K562 (cell line): ENCODE data around the gene KIAA0513. TPM values are rescaled to one million over a fixed set of nuclear protein-coding genes. Genes with fewer than 3 reads are reported as not detected.

Source experiments
- CHD2 ChIP-seq: IDR thresholded peaks from 2 replicates; pipeline ENCODE4 v1.6.1; 2011; ENCODE audit warnings: low read depth, low read length
- E2F6 ChIP-seq, 2 experiments: IDR thresholded peaks; 2 replicates each; pipeline ENCODE4 v1.6.1; 2011; ENCODE audit warnings: borderline replicate concordance in 1 of 2, control low read depth in 1 of 2, low read depth in 1 of 2, low read length in 1 of 2, mild to moderate bottlenecking in 1 of 2, mixed read lengths in 1 of 2, moderate library complexity in 1 of 2; ENCODE audit not compliant: insufficient read depth in 1 of 2, insufficient read length in 1 of 2, poor library complexity in 1 of 2, severe bottlenecking in 1 of 2; ENCODE audit errors: extremely low read depth in 1 of 2
- HMBOX1 ChIP-seq: sonication (generic); IDR thresholded peaks from 2 replicates; pipeline ENCODE4 v1.6.1; 2016
- LARP7 ChIP-seq: fragments of 450-650 bp; IDR thresholded peaks from 2 replicates; pipeline ENCODE4 v1.6.1; 2016
- OTX1 ChIP-seq: fragments of 450-650 bp; formaldehyde crosslinking; IDR thresholded peaks from 2 replicates; pipeline ENCODE4 v1.4.0; 2022; ENCODE audit warnings: mild to moderate bottlenecking
- SMARCB1 ChIP-seq: IDR thresholded peaks from 2 replicates; pipeline ENCODE4 v1.6.1; 2011; ENCODE audit warnings: improper control_type of control experiment, low read depth; ENCODE audit not compliant: insufficient read length
- TAL1 ChIP-seq: fragments of 450-650 bp; IDR thresholded peaks from 2 replicates; pipeline ENCODE4 v1.6.1; 2016; ENCODE audit warnings: mild to moderate bottlenecking
- ZBTB9 ChIP-seq: fragments of 450-650 bp; formaldehyde crosslinking; IDR thresholded peaks from 2 replicates; pipeline ENCODE4 v1.4.0; 2020; ENCODE audit warnings: mild to moderate bottlenecking, moderate library complexity
- ZNF324 ChIP-seq: fragments of 250-450 bp; sonication (Bioruptor Pico); IDR thresholded peaks from 2 replicates; pipeline ENCODE4 v1.4.0; 2020; ENCODE audit warnings: mild to moderate bottlenecking
- polyA plus RNA-seq, 8 experiments: library from polyadenylated mRNA; depleted of rRNA in 4 of 8; stranded (reverse) in 5 of 8; unstranded in 3 of 8; fragments of >200 nt; fragmentation: Nextera tagmentation in 2 of 8; fragmentation: Illumina TruSeq in 1 of 8; extraction: Ambion mirVana in 2 of 8; extraction: Trizol in 1 of 8; gene quantifications; 2 replicates each; pipeline versions ENCODE4 v1.2.1 to v1.2.3, GENCODE V29; 2011 to 2014; ENCODE audit warnings: inconsistent platforms in 1 of 8, missing spikeins in 1 of 8
- total RNA-seq, 7 experiments: library from RNA; depleted of rRNA in 6 of 7; stranded (reverse); fragments of >200 nt in 6 of 7; fragmentation: Illumina TruSeq in 2 of 7; extraction: Trizol in 2 of 7; gene quantifications; 2 replicates each; pipeline versions ENCODE4 v1.2.1 to v1.2.3, GENCODE V29; 2011 to 2021; ENCODE audit warnings: low replicate concordance in 1 of 7
- TF ChIP-seq, protein P1 (sequence below): fragments of 450-650 bp; IDR thresholded peaks from 2 replicates; pipeline ENCODE4 v1.6.1; 2016; ENCODE audit warnings: mild to moderate bottlenecking, moderate library complexity
- TF ChIP-seq, protein P2 (sequence below): fragments of 450-650 bp; formaldehyde crosslinking; IDR thresholded peaks from 2 replicates; pipeline ENCODE4 v1.4.0; 2022; ENCODE audit warnings: missing genetic modification characterization

KIAA0513 gene
- total and polyA plus RNA-seq, 9 of the 15 experiments (the other 6 are each of a cell fraction or from before 2014, with no cell fraction given) = 0.18 to 13.7 (median 10.2) TPM

DNA sequence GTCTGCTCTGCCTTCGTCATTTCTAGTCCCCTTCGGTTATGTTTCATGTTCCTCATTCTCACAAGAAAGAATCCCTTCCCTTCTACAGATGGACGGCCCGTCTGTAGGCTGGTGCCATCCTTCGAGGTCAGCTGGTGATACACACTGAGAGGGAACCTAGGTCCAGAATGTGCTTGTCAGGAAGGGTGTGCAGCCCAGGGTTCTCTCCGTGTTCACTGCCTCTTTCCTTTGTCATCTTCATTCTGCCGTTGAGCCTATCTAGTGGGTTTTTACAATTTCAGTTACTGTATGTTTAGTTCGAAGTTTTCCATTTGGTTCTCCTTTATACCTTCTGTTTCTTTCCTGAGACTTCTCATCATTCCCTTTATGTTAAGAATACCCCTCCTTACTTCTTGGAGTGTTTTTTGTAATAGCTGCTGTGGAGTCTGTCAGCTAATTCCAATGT, 18.9 kb downstream of the KIAA0513 start (continued):
- TF ChIP-seq E2F6 (IDR thresholded peaks at IDR 0.05; ENCODE audit: borderline replicate concordance in 1 of 2, extremely low read depth in 1 of 2, insufficient read depth in 1 of 2, insufficient read length in 1 of 2, low read depth in 1 of 2, low read length in 1 of 2, poor library complexity in 1 of 2, severe bottlenecking in 1 of 2) = peak; percentile 14 to 20
- TF ChIP-seq CHD2 = no peak
- TF ChIP-seq, protein P1, sequence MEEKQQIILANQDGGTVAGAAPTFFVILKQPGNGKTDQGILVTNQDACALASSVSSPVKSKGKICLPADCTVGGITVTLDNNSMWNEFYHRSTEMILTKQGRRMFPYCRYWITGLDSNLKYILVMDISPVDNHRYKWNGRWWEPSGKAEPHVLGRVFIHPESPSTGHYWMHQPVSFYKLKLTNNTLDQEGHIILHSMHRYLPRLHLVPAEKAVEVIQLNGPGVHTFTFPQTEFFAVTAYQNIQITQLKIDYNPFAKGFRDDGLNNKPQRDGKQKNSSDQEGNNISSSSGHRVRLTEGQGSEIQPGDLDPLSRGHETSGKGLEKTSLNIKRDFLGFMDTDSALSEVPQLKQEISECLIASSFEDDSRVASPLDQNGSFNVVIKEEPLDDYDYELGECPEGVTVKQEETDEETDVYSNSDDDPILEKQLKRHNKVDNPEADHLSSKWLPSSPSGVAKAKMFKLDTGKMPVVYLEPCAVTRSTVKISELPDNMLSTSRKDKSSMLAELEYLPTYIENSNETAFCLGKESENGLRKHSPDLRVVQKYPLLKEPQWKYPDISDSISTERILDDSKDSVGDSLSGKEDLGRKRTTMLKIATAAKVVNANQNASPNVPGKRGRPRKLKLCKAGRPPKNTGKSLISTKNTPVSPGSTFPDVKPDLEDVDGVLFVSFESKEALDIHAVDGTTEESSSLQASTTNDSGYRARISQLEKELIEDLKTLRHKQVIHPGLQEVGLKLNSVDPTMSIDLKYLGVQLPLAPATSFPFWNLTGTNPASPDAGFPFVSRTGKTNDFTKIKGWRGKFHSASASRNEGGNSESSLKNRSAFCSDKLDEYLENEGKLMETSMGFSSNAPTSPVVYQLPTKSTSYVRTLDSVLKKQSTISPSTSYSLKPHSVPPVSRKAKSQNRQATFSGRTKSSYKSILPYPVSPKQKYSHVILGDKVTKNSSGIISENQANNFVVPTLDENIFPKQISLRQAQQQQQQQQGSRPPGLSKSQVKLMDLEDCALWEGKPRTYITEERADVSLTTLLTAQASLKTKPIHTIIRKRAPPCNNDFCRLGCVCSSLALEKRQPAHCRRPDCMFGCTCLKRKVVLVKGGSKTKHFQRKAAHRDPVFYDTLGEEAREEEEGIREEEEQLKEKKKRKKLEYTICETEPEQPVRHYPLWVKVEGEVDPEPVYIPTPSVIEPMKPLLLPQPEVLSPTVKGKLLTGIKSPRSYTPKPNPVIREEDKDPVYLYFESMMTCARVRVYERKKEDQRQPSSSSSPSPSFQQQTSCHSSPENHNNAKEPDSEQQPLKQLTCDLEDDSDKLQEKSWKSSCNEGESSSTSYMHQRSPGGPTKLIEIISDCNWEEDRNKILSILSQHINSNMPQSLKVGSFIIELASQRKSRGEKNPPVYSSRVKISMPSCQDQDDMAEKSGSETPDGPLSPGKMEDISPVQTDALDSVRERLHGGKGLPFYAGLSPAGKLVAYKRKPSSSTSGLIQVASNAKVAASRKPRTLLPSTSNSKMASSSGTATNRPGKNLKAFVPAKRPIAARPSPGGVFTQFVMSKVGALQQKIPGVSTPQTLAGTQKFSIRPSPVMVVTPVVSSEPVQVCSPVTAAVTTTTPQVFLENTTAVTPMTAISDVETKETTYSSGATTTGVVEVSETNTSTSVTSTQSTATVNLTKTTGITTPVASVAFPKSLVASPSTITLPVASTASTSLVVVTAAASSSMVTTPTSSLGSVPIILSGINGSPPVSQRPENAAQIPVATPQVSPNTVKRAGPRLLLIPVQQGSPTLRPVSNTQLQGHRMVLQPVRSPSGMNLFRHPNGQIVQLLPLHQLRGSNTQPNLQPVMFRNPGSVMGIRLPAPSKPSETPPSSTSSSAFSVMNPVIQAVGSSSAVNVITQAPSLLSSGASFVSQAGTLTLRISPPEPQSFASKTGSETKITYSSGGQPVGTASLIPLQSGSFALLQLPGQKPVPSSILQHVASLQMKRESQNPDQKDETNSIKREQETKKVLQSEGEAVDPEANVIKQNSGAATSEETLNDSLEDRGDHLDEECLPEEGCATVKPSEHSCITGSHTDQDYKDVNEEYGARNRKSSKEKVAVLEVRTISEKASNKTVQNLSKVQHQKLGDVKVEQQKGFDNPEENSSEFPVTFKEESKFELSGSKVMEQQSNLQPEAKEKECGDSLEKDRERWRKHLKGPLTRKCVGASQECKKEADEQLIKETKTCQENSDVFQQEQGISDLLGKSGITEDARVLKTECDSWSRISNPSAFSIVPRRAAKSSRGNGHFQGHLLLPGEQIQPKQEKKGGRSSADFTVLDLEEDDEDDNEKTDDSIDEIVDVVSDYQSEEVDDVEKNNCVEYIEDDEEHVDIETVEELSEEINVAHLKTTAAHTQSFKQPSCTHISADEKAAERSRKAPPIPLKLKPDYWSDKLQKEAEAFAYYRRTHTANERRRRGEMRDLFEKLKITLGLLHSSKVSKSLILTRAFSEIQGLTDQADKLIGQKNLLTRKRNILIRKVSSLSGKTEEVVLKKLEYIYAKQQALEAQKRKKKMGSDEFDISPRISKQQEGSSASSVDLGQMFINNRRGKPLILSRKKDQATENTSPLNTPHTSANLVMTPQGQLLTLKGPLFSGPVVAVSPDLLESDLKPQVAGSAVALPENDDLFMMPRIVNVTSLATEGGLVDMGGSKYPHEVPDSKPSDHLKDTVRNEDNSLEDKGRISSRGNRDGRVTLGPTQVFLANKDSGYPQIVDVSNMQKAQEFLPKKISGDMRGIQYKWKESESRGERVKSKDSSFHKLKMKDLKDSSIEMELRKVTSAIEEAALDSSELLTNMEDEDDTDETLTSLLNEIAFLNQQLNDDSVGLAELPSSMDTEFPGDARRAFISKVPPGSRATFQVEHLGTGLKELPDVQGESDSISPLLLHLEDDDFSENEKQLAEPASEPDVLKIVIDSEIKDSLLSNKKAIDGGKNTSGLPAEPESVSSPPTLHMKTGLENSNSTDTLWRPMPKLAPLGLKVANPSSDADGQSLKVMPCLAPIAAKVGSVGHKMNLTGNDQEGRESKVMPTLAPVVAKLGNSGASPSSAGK = no peak
- TF ChIP-seq ZBTB9 (CRISPR knock-in tag) = peak; percentile 31; the same call in 1 of the 2 replicates
- 0 out of 2 replicates have a peak, but pooled peaks have one; percentile 66 for TF ChIP-seq LARP7
- TF ChIP-seq, protein P2, sequence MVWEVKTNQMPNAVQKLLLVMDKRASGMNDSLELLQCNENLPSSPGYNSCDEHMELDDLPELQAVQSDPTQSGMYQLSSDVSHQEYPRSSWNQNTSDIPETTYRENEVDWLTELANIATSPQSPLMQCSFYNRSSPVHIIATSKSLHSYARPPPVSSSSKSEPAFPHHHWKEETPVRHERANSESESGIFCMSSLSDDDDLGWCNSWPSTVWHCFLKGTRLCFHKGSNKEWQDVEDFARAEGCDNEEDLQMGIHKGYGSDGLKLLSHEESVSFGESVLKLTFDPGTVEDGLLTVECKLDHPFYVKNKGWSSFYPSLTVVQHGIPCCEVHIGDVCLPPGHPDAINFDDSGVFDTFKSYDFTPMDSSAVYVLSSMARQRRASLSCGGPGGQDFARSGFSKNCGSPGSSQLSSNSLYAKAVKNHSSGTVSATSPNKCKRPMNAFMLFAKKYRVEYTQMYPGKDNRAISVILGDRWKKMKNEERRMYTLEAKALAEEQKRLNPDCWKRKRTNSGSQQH = peak; percentile 71; the same call in 1 of the 2 replicates
- 0 out of 2 replicates have a peak, but pooled peaks have one; percentile 23 for TF ChIP-seq OTX1 (CRISPR knock-in tag)
- TF ChIP-seq SMARCB1 = peak; percentile 62
- 0 out of 2 replicates have a peak, but pooled peaks have one; percentile 14 for TF ChIP-seq HMBOX1
- peak; percentile 17 for TF ChIP-seq TAL1
- peak; percentile 57; the same call in 1 of the 2 replicates for TF ChIP-seq ZNF324 (CRISPR knock-in tag)
